ENCODE measurements around the gene TBC1D19.
"Not testable (repeated sequence)": the region's sequence is repeated elsewhere in the genome, so short reads cannot be mapped to it uniquely, and the experiment has no call there.

TBC1D19 gene

GRCh38 chr4:26613735-26614134 is 29.9 kb downstream of the TBC1D19 start:
- H3K4me3 ChIP-seq (ENCODE audit: low read depth, low read length) = no peak overlapping the region
- TF ChIP-seq, protein P1, sequence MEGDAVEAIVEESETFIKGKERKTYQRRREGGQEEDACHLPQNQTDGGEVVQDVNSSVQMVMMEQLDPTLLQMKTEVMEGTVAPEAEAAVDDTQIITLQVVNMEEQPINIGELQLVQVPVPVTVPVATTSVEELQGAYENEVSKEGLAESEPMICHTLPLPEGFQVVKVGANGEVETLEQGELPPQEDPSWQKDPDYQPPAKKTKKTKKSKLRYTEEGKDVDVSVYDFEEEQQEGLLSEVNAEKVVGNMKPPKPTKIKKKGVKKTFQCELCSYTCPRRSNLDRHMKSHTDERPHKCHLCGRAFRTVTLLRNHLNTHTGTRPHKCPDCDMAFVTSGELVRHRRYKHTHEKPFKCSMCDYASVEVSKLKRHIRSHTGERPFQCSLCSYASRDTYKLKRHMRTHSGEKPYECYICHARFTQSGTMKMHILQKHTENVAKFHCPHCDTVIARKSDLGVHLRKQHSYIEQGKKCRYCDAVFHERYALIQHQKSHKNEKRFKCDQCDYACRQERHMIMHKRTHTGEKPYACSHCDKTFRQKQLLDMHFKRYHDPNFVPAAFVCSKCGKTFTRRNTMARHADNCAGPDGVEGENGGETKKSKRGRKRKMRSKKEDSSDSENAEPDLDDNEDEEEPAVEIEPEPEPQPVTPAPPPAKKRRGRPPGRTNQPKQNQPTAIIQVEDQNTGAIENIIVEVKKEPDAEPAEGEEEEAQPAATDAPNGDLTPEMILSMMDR (IDR thresholded peaks at IDR 0.05; ENCODE audit: low read depth, low read length) = no peak

DNA sequence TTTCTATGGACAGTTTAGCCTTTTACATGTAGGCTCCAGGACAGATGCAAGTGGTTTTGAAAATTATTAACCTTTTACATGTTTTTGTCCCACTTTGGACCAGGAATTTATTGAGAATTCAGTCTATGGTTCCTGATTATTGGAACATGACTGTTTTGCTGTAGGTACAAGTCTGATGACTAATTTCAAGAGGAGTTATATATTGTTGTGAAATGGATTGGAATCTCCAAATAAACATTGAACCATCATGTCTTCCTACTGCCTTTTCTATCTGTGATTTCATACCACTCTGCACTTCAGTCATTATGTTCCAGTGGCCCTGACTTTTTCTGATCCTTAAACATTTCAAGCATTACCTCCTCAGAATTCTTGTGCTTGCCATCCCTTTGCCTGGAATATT is 35.9 kb downstream of the TBC1D19 start:
- H3K4me3 ChIP-seq (ENCODE audit: low read depth, low read length) = no peak overlapping the region
- TF ChIP-seq, protein P1 (IDR thresholded peaks at IDR 0.05; ENCODE audit: low read depth, low read length) = no peak

DNA sequence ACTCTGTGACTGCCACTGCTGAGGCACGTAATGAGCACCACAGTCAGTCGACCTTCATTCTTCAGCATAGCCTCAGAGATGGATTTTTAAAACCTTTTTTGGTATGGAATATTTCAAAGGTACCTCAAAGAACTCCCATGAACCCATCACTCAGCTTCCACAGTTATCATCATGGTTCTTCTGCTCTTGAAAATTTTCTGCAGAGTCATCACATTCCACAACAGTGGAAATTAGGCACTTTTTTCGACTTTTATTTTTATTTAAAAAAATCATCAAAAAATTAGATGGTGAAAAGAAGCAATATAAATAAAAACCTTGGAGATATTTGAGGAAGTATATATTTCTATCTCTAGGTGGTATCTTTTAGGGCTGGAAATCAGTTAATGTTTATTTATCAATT is 37.5 kb downstream of the TBC1D19 start:
- H3K4me3 ChIP-seq (ENCODE audit: low read depth, low read length) = no peak overlapping the region
- TF ChIP-seq, protein P1 (IDR thresholded peaks at IDR 0.05; ENCODE audit: low read depth, low read length) = no peak

DNA sequence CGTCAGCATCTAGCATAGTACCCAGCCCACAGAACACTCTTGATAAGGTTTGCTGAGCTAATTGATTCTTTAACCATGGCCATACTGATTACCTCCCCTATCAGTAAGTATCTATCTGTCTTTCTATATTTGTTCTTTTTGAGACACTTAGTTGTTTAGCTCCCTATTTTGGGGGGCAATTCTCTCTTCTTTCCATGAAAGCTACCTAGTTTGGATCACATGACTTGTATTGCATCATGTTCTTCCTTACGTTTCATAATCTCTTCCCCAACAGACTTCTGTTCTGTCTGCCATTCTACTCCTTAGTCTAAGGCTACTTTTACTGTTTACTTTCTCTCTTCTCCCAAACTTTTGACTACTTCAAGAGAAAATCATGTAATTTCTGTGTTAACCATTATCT is 39.0 kb downstream of the TBC1D19 start:
- H3K4me3 ChIP-seq (ENCODE audit: low read depth, low read length) = no peak overlapping the region
- TF ChIP-seq, protein P1 (IDR thresholded peaks at IDR 0.05; ENCODE audit: low read depth, low read length) = no peak

DNA sequence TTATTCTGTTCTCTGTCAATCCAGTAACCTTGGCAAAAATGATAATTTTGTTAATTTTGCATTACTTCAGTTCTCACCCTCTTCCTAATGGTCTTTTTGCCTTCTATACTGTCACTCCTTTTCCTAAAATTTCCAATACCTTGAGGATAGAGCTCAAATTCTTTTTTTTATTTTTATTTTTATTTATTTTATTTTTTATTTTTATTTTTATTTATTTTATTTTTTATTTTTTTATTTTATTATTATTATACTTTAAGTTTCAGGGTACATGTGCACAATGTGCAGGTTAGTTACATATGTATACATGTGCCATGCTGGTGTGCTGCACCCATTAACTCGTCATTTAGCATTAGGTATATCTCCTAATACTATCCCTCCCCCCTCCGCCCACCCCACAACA is 42.8 kb downstream of the TBC1D19 start:
- not testable (repeated sequence) for H3K4me3 ChIP-seq (ENCODE audit: low read depth, low read length)

- H3K4me3 ChIP-seq (ENCODE audit: low read depth, low read length) = no peak overlapping the region
- TF ChIP-seq, protein P1 (IDR thresholded peaks at IDR 0.05; ENCODE audit: low read depth, low read length) = no peak
Observed at GRCh38 chr4:26632916-26633315, 49.0 kb downstream of the TBC1D19 start.

- H3K4me3 ChIP-seq (ENCODE audit: low read depth, low read length) = no peak overlapping the region
- TF ChIP-seq, protein P1 (IDR thresholded peaks at IDR 0.05; ENCODE audit: low read depth, low read length) = no peak
Observed at GRCh38 chr4:26634237-26634636, 50.4 kb downstream of the TBC1D19 start.

GRCh38 chr4:26636458-26636857 is 52.6 kb downstream of the TBC1D19 start:
- TF ChIP-seq, protein P1 (IDR thresholded peaks at IDR 0.05; ENCODE audit: low read depth, low read length) = no peak
- no peak overlapping the region for H3K4me3 ChIP-seq (ENCODE audit: low read depth, low read length)

GRCh38 chr4:26640639-26641038 is 56.8 kb downstream of the TBC1D19 start:
- not testable (repeated sequence) for H3K4me3 ChIP-seq (ENCODE audit: low read depth, low read length)

All from WI38 (cell line).